Non-pigmented ciliary epithelial cell (primary cell): ENCODE results near the gene ZBTB24.
"Not testable (repeated sequence)": the region's sequence is repeated elsewhere in the genome, so short reads cannot be mapped to it uniquely, and the experiment has no call there.

ENCODE experiments used
- DNase-seq: peaks from one replicate; pipeline ENCODE4 v3.0.0-alpha.2; 2010; ENCODE audit warnings: low read depth

Gene ZBTB24

GRCh38 chr6:109482905-109483734, at the start of gene ZBTB24:
Gene ZBTB24 (minus strand): TSS chr6:109483219. CDS start chr6:109482026, 1,193 bp downstream.
- peak; percentile 36 for DNase-seq

DNA sequence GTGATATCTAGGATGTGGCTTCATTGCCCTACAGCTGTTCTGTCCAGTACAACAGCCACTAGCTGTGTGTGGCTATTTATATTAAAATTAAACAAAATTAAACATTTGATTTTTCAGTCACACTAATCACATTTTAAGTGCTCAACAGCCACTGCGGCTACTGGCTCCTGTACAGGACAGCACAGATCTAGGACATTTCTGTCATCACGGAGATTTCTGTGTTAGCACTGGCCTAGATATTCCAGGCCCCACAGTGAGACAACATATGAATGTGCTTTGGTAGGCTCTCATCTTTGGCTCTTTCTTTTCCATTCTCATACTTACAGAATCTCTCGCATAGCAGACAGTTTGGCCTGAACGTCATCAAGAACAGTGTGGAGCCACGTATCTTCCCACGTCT, 48.4 kb upstream of the ZBTB24 start:
- DNase-seq: no peak

DNA sequence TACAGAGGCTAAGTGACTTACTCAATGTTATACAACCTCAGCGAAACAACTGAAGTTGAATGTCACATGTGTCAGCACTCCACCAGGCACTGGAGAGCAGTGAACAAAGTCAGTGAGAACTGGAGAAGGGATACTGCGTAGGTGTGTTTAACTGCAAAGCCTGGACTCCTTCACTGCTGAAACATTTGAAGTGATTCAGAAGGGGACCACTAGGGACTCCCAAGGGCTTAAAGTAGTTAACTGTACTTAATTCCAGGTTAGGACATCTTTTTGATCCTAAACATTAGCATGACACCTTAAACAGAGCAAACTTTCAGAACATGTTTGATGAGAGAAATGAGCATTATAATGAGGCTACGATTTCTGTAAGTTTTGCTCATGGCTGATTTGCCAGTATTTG, 45.0 kb upstream of the ZBTB24 start:
- DNase-seq: no peak

- DNase-seq: peak; percentile 34
Observed at GRCh38 chr6:109526905-109527628, 44.0 kb upstream of the ZBTB24 start.

DNA sequence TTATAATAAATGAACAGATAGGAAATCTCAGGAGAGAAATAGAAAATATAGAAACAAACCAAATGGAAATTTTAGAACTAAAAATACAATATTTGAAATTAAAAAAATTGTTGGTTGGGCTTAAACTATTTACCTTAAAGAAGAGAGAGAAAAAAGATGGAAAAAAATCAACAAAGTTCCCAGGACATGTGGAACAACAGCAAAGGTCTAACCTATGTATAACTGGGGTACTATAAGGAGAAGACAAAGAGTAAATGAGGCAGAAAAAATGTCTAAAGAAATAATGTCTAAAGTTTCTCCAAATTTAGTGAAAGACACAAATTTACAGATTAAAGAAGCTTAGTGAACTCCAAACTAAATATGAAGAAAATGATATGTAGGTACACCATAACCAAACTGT, 41.1 kb upstream of the ZBTB24 start:
- no peak for DNase-seq

DNA sequence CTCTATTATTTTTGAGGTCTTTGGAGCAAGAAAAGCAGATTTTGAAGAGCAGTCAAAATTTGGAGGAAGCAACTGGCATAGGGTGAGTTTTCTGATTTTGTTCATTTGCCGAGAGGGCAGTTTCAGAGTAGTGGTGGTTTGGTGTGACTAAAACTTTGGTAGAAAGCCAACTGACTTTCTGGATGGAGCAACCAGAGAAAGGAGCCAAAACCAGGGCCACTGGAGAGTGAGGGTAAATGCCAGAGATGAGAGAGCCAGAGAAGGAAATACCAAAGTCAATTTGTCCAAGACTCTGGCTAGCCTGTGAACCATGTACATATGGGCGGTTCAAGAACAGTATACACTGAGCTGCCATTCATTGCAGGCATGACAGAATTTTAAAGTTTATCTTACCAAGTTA, 40.5 kb upstream of the ZBTB24 start:
- no peak for DNase-seq

DNA sequence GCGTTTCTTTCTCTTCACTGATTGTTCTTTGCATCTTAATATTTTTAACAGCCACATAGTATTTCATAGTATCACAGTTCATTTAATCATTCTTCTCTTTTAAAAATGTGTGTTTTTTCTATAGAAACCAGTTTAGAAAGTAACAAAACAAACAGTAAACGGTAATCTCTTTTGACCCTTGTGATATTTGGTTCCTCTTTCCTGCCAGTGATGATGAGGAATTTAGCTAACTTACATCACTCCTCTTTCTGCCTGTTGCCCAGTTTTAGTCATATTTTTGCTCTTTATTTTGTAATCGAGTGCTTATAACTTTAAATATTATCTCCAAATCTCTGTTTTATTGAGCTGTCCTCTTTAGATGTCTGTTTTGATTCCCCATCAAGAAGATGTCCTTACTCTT, 38.1 kb upstream of the ZBTB24 start:
- no peak for DNase-seq

DNA sequence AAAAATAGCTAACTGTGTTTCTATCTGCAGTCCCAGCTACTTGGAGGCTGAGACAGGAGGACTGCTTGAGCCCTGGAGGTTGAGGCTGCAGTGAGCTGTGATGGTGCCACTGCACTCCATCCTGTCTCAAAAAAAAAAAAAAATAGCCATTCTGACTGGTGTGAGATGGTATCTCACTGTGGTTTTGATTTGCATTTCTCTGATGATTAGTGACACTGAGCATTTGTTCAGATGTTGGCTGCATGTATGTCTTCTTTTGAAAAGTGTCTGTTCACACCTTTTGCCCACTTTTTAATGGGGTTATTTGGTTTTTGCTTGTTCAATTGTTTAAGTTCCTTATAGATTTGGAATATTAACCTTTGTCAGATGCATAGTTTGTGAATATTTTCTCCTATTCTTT, 36.6 kb upstream of the ZBTB24 start:
- DNase-seq: not testable (repeated sequence)

- DNase-seq: no peak
Observed at GRCh38 chr6:109516929-109517328, 33.9 kb upstream of the ZBTB24 start.

DNA sequence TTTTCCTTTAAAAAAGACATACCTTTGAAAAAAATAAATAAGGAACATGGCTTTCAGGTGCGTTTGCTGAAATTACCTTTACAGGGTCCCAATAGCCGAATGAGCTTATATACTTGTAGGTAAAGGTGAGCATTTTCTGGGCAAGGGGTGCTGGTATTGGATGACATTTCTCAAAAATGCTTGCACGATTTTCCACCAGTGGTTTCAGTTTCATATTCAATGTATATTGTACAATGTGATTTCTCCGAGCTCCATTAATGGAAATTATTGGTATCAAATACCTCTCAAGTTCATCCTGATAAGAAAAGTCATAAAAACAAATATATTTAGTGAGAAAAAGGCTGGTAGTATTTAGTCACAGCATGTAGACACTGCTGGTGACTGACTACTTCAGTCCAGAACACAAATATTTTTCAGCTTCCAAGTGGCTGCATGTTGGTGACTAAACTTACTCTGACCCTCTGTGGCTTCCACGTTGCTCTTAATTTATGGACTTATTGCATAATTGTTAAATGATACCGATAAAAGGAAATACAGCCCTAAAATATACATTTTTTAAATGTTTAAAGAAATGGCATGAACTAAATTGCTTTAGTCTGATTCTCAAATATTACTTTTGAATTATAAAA, 32.9 kb upstream of the ZBTB24 start:
- DNase-seq: no peak

GRCh38 chr6:109514946-109515345, 31.9 kb upstream of the ZBTB24 start:
- no peak for DNase-seq

GRCh38 chr6:109513571-109514071, 30.6 kb upstream of the ZBTB24 start:
- peak; percentile 55 for DNase-seq

DNA sequence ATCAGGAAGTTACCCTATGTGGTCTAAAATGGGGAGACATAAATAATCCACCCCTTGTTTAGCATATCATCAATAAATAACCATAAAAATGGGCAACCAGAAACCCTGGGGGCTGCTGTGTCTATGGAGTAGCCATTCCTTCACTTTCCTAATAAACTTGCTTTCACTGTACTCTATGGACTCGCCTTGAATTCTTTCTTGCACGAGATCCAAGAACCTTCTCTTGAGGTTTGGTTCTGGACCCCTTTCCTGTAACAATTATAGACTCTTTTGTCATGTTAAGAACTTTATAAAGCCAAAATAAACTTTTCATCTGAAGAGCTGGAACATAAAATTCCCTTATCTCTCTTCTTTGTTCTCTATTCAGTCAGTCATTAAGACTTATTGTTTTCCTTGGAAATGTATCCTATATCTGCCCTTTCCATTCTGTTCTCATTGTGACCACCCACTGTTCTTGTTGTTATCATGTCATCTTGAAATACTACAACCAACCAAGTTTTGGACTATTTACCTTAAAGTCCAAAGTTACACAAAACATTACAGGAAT, 29.3 kb upstream of the ZBTB24 start:
- no peak for DNase-seq

DNA sequence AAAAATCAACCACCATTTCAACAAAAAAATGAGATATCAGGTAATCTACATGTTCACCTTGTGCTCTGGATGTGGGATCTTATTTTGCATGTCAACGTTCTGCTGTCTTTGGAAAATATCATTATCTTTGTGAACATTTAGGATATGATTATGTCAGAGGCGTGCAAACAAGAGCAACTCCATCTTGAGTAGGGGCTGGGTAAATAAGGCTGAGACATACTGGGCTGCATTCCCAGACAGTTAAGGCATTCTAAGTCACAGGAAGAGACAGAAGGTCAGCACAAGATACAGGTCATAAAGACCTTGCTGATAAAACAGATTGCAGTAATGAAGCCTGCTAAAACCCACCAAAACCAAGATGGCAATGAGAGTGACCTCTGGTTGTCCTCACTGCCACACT, 28.8 kb upstream of the ZBTB24 start:
- no peak for DNase-seq

DNA sequence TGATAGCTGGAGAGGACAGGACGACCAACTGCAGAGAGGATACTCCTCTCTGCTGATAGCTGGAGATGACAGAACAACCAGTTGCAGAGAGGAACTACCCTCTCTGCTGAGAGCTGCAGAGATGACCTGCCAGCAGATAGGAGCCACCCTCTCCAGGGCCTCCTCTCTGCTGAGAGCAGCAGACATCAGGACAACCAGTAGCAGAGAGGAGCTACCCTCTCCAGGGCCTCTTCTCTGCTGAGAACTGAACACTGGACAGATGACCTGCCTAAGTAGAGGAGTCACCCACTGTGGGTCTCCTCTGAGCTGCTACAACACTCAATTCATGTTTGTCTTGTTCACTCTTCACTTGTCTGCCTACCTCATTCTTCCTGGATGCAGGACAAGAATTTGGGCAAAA, 27.3 kb upstream of the ZBTB24 start:
- DNase-seq: no peak

- no peak for DNase-seq
Observed at GRCh38 chr6:109508166-109508860, 25.3 kb upstream of the ZBTB24 start.

- no peak for DNase-seq
Observed at GRCh38 chr6:109507490-109508072, 24.6 kb upstream of the ZBTB24 start.

GRCh38 chr6:109506841-109507240, 23.8 kb upstream of the ZBTB24 start:
- DNase-seq: no peak

- no peak for DNase-seq
Observed at GRCh38 chr6:109506314-109506713, 23.3 kb upstream of the ZBTB24 start.

GRCh38 chr6:109503327-109504224, 20.6 kb upstream of the ZBTB24 start:
- no peak for DNase-seq
